Prostate gland (tissue), 2 donors: ENCODE results near the gene DR1.

Experiments used
- CTCF ChIP-seq, 4 experiments: fragments of 200-600 bp in 2 of 4; fragments of 450-650 bp in 2 of 4; sonication (generic) in 2 of 4; IDR thresholded peaks; 1 replicate in 3 of 4; 2 replicates in 1 of 4; pipeline ENCODE4 v1.5.1; 2016 to 2019; ENCODE audit warnings: antibody characterized with exemption in 4 of 4, mild to moderate bottlenecking in 2 of 4, moderate library complexity in 2 of 4
- POLR2A ChIP-seq: fragments of 450-650 bp; IDR thresholded peaks from one replicate; pipeline ENCODE4 v1.6.1; 2016; ENCODE audit warnings: antibody characterized with exemption, mild to moderate bottlenecking

GRCh38 chr1:93358293-93358692, 12.6 kb downstream of the DR1 start:
- TF ChIP-seq POLR2A: no peak
- TF ChIP-seq CTCF (IDR thresholded peaks at IDR 0.05): no peak
